ENCODE data around the gene CDX2.

GRCh38 chr13:27966641-27967202, 2.4 kb downstream of the CDX2 start:
- TF ChIP-seq CTCF (IDR thresholded peaks at IDR 0.05; ENCODE audit: low read depth, low read length, missing input control) (no peak), JUND (IDR thresholded peaks at IDR 0.05) (no peak), YY1 (IDR thresholded peaks at IDR 0.05) (no peak), SP1 (IDR thresholded peaks at IDR 0.05) (no peak), RAD21 (IDR thresholded peaks at IDR 0.05) (no peak), FOXA1 (IDR thresholded peaks at IDR 0.05) (no peak), GABPA (IDR thresholded peaks at IDR 0.05 in 1 of 2, conservative IDR thresholded peaks at IDR 0.05 in 1 of 2) (no peak)
- TF ChIP-seq, protein P1, sequence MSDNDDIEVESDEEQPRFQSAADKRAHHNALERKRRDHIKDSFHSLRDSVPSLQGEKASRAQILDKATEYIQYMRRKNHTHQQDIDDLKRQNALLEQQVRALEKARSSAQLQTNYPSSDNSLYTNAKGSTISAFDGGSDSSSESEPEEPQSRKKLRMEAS (IDR thresholded peaks at IDR 0.05) = no peak
- TF ChIP-seq, protein P2, sequence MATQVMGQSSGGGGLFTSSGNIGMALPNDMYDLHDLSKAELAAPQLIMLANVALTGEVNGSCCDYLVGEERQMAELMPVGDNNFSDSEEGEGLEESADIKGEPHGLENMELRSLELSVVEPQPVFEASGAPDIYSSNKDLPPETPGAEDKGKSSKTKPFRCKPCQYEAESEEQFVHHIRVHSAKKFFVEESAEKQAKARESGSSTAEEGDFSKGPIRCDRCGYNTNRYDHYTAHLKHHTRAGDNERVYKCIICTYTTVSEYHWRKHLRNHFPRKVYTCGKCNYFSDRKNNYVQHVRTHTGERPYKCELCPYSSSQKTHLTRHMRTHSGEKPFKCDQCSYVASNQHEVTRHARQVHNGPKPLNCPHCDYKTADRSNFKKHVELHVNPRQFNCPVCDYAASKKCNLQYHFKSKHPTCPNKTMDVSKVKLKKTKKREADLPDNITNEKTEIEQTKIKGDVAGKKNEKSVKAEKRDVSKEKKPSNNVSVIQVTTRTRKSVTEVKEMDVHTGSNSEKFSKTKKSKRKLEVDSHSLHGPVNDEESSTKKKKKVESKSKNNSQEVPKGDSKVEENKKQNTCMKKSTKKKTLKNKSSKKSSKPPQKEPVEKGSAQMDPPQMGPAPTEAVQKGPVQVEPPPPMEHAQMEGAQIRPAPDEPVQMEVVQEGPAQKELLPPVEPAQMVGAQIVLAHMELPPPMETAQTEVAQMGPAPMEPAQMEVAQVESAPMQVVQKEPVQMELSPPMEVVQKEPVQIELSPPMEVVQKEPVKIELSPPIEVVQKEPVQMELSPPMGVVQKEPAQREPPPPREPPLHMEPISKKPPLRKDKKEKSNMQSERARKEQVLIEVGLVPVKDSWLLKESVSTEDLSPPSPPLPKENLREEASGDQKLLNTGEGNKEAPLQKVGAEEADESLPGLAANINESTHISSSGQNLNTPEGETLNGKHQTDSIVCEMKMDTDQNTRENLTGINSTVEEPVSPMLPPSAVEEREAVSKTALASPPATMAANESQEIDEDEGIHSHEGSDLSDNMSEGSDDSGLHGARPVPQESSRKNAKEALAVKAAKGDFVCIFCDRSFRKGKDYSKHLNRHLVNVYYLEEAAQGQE (IDR thresholded peaks at IDR 0.05) = no peak
- TF ChIP-seq, protein P3, sequence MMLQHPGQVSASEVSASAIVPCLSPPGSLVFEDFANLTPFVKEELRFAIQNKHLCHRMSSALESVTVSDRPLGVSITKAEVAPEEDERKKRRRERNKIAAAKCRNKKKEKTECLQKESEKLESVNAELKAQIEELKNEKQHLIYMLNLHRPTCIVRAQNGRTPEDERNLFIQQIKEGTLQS (IDR thresholded peaks at IDR 0.05) = no peak
